ENCODE results near the gene NUP85. TPM values are rescaled to one million over a fixed set of nuclear protein-coding genes. Genes with fewer than 3 reads are reported as not detected.

Gene NUP85
- total RNA-seq, 2 experiments from 2014 or later, result 129 to 219 TPM

- Histone ChIP-seq H3K4me1 (ENCODE audit: insufficient read depth, low read length, poor library complexity, severe bottlenecking) (peaks cover 42% of the 10 kb centered on the region), H2AFZ (ENCODE audit: low read length) (peak overlapping the region; percentile 19; the same call in 1 of the 2 replicates), H3K9me3 (ENCODE audit: low read length) (no peaks in the 10 kb centered on the region), H3K36me3 (ENCODE audit: insufficient read depth, low read length) (peaks cover 55% of the 10 kb centered on the region), H3K4me3 (ENCODE audit: low read depth, low read length, poor library complexity, severe bottlenecking) (peak overlapping the region; percentile 90), H3K9me2 (ENCODE audit: insufficient read depth, low read length) (no peaks in the 10 kb centered on the region), H3K79me2 (ENCODE audit: insufficient read depth, low read depth, low read length) (peaks cover 25% of the 10 kb centered on the region; the same call in 1 of the 2 replicates), H4K20me1 (ENCODE audit: insufficient read depth, low read length) (no peaks in the 10 kb centered on the region), H3K4me2 (ENCODE audit: low read length) (peak overlapping the region; percentile 83), H3K27ac (ENCODE audit: low read depth, low read length, poor library complexity, severe bottlenecking) (peak overlapping the region; percentile 77)
- POLR2A ChIA-PET, result interaction anchor here (0.6 to 4.6 kb wide), 18 partner anchors 10 to 246 kb away, joined by 3 to 59 read pairs (median 5); partner anchors contain the start of genes GGA3, MRPS7, NT5C and SLC25A19
- CTCF ChIA-PET (ENCODE audit: unreplicated experiment), result interaction anchor here (0.6 to 2.5 kb wide), 9 partner anchors 10 to 254 kb away, joined by 3 to 31 read pairs (median 3); partner anchors contain the start of genes GGA3, LLGL2, MRPS7 and SLC25A19
- TF ChIP-seq EZH2phosphoT487 (IDR thresholded peaks at IDR 0.05; ENCODE audit: borderline replicate concordance, low read depth, low read length) (no peak), CTCF (conservative IDR thresholded peaks at IDR 0.05; ENCODE audit: low read length) (peak; percentile 69)
- intact Hi-C loops (cut with micrococcal nuclease; ENCODE audit: unreplicated experiment), result loop anchor here (1.0 to 10.0 kb wide), 7 partner anchors 18 to 513 kb away; partner anchors contain the start of genes GRB2, LLGL2, SLC25A19 and SUMO2
- DNase-seq (ENCODE audit: low spot score), result peak; percentile 97
- no TSS peak for BruUV-seq (replicated peaks)
These were observed 65.9 kb downstream of the NUP85 start for GRCh38 chr17:75271233-75271954.

GRCh38 chr17:75271955-75272847 is 66.7 kb downstream of the NUP85 start:
- Histone ChIP-seq H3K27ac (ENCODE audit: low read depth, low read length, poor library complexity, severe bottlenecking) (peak overlapping the region; percentile 77), H3K4me1 (ENCODE audit: insufficient read depth, low read length, poor library complexity, severe bottlenecking) (peaks cover 41% of the 10 kb centered on the region), H3K9me2 (ENCODE audit: insufficient read depth, low read length) (no peaks in the 10 kb centered on the region), H4K20me1 (ENCODE audit: insufficient read depth, low read length) (no peaks in the 10 kb centered on the region), H3K4me2 (ENCODE audit: low read length) (peak overlapping the region; percentile 83), H3K4me3 (ENCODE audit: low read depth, low read length, poor library complexity, severe bottlenecking) (peak overlapping the region; percentile 90), H3K9me3 (ENCODE audit: low read length) (no peaks in the 10 kb centered on the region), H3K79me2 (ENCODE audit: insufficient read depth, low read depth, low read length) (peaks cover 25% of the 10 kb centered on the region; the same call in 1 of the 2 replicates), H2AFZ (ENCODE audit: low read length) (no peak overlapping the region), H3K36me3 (ENCODE audit: insufficient read depth, low read length) (peaks cover 53% of the 10 kb centered on the region)
- TF ChIP-seq EZH2phosphoT487 (IDR thresholded peaks at IDR 0.05; ENCODE audit: borderline replicate concordance, low read depth, low read length), result no peak
- TF ChIP-seq CTCF (conservative IDR thresholded peaks at IDR 0.05; ENCODE audit: low read length), result peak; percentile 57
- ChIA-PET POLR2A (interaction anchor here (0.6 to 4.6 kb wide), 4 partner anchors 11 to 138 kb away, joined by 3 to 59 read pairs (median 6); partner anchors contain the start of genes GGA3, MRPS7 and SLC25A19), CTCF (ENCODE audit: unreplicated experiment) (interaction anchor here (0.6 to 1.5 kb wide), 6 partner anchors 17 to 141 kb away, joined by 3 to 7 read pairs (median 3); partner anchors contain the start of gene SLC25A19)
- TSS peak; percentile 37 for BruUV-seq (replicated peaks)
- intact Hi-C loops (cut with micrococcal nuclease; ENCODE audit: unreplicated experiment), result loop anchor here (1.0 to 10.0 kb wide), 7 partner anchors 17 to 513 kb away; partner anchors contain the start of genes GRB2, LLGL2, SLC25A19 and SUMO2
- peak; percentile 76 for DNase-seq (ENCODE audit: low spot score)
